Uterus (tissue), 2 donors: ENCODE data around the gene INSYN2B.

Source experiments
- CTCF ChIP-seq, 4 experiments: fragments of 200-600 bp in 2 of 4; fragments of 450-650 bp in 2 of 4; sonication (generic) in 2 of 4; IDR thresholded peaks; one replicate each; pipeline ENCODE4 v1.5.1; 2016 to 2019; ENCODE audit warnings: antibody characterized with exemption in 4 of 4, mild to moderate bottlenecking in 2 of 4, moderate library complexity in 1 of 4
- POLR2A ChIP-seq, 2 donors: fragments of 450-650 bp; IDR thresholded peaks; one replicate each; pipeline ENCODE4 v1.6.1; 2016; ENCODE audit warnings: antibody characterized with exemption in 2 of 2, mild to moderate bottlenecking in 1 of 2, moderate library complexity in 1 of 2

GRCh38 chr5:169921949-169922348 is 58.3 kb downstream of the INSYN2B start:
- TF ChIP-seq POLR2A (IDR thresholded peaks at IDR 0.05) (no peak), CTCF (IDR thresholded peaks at IDR 0.05) (no peak)
